ENCODE results near the gene PIK3AP1.

DNA sequence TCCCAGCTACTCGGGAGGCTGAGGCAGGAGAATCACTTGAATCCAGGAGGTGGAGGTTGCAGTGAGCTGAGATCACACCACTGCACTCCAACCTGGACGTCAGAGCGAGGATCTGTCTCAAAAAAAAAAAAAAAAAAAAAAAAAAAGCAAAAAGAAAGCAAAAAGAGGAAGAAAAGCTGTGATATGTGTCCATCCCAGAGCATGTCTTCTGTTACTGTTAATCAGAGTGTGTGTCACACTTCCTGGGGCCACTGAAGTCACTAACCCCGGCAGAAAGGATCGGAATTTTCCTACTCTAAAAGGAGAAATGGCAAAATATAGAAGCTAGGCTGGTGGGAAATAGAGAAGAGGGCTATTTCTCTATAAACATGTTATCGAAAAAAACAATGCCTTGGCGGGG lies 11.9 kb downstream of the PIK3AP1 start:
- TF ChIP-seq POLR2A (IDR thresholded peaks at IDR 0.05; ENCODE audit: borderline replicate concordance, extremely low read depth, insufficient read depth, insufficient read length) = no peak
- no peak for TF ChIP-seq RAD21 (IDR thresholded peaks at IDR 0.05; ENCODE audit: low read depth)
- TF ChIP-seq, protein P1, sequence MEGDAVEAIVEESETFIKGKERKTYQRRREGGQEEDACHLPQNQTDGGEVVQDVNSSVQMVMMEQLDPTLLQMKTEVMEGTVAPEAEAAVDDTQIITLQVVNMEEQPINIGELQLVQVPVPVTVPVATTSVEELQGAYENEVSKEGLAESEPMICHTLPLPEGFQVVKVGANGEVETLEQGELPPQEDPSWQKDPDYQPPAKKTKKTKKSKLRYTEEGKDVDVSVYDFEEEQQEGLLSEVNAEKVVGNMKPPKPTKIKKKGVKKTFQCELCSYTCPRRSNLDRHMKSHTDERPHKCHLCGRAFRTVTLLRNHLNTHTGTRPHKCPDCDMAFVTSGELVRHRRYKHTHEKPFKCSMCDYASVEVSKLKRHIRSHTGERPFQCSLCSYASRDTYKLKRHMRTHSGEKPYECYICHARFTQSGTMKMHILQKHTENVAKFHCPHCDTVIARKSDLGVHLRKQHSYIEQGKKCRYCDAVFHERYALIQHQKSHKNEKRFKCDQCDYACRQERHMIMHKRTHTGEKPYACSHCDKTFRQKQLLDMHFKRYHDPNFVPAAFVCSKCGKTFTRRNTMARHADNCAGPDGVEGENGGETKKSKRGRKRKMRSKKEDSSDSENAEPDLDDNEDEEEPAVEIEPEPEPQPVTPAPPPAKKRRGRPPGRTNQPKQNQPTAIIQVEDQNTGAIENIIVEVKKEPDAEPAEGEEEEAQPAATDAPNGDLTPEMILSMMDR (IDR thresholded peaks at IDR 0.05 in 2 of 3, conservative IDR thresholded peaks at IDR 0.05 in 1 of 3; ENCODE audit: borderline replicate concordance in 1 of 3, insufficient read depth in 1 of 3, low read depth in 2 of 3, low read length in 2 of 3) = no peak
- TF ChIP-seq ZNF274 (IDR thresholded peaks at IDR 0.05; ENCODE audit: low read depth, low read length) = no peak
- no peak for TF ChIP-seq POLR2AphosphoS5 (IDR thresholded peaks at IDR 0.05; ENCODE audit: low read depth, low read length)
- TF ChIP-seq, protein P2, sequence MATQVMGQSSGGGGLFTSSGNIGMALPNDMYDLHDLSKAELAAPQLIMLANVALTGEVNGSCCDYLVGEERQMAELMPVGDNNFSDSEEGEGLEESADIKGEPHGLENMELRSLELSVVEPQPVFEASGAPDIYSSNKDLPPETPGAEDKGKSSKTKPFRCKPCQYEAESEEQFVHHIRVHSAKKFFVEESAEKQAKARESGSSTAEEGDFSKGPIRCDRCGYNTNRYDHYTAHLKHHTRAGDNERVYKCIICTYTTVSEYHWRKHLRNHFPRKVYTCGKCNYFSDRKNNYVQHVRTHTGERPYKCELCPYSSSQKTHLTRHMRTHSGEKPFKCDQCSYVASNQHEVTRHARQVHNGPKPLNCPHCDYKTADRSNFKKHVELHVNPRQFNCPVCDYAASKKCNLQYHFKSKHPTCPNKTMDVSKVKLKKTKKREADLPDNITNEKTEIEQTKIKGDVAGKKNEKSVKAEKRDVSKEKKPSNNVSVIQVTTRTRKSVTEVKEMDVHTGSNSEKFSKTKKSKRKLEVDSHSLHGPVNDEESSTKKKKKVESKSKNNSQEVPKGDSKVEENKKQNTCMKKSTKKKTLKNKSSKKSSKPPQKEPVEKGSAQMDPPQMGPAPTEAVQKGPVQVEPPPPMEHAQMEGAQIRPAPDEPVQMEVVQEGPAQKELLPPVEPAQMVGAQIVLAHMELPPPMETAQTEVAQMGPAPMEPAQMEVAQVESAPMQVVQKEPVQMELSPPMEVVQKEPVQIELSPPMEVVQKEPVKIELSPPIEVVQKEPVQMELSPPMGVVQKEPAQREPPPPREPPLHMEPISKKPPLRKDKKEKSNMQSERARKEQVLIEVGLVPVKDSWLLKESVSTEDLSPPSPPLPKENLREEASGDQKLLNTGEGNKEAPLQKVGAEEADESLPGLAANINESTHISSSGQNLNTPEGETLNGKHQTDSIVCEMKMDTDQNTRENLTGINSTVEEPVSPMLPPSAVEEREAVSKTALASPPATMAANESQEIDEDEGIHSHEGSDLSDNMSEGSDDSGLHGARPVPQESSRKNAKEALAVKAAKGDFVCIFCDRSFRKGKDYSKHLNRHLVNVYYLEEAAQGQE (IDR thresholded peaks at IDR 0.05; ENCODE audit: low read depth) = no peak

Measured in HCT116 (cell line).